Astrocyte (in vitro differentiated cells and primary cell): ENCODE results near the gene PIP4K2A. TPM values are rescaled to one million over a fixed set of nuclear protein-coding genes. Genes with fewer than 3 reads are reported as not detected.

ENCODE experiments used
- DNase-seq: peaks from one replicate; pipeline ENCODE4 v3.0.0-alpha.2; 2010; ENCODE audit warnings: low read depth
- FAIRE-seq: peaks from 2 replicates; lab custom pipeline; 2011; peaks lifted over from hg19 to GRCh38; lab: Jason Lieb, UNC
- H2AFZ ChIP-seq: 2 replicates; pipeline ENCODE4 v1.6.0; 2012; ENCODE audit warnings: low read depth, low read length, inconsistent platforms
- H3K27ac ChIP-seq: 2 replicates; pipeline ENCODE4 v1.5.1; 2011; ENCODE audit warnings: low read depth, low read length, inconsistent platforms
- H3K27me3 ChIP-seq: 2 replicates; pipeline ENCODE4 v1.6.0; 2011; ENCODE audit warnings: low read length, inconsistent platforms; ENCODE audit not compliant: insufficient read depth
- H3K36me3 ChIP-seq: 2 replicates; pipeline ENCODE4 v1.5.1; 2011; ENCODE audit warnings: low read length, inconsistent platforms; ENCODE audit not compliant: insufficient read depth
- H3K4me1 ChIP-seq: 2 replicates; pipeline ENCODE4 v1.5.1; 2011; ENCODE audit warnings: low read length, inconsistent platforms; ENCODE audit not compliant: insufficient read depth
- H3K4me2 ChIP-seq: 2 replicates; pipeline ENCODE4 v1.6.0; 2012; ENCODE audit warnings: low read length, inconsistent platforms
- H3K4me3 ChIP-seq: 2 replicates; pipeline ENCODE4 v1.5.1; 2011; ENCODE audit warnings: low read depth, mild to moderate bottlenecking, low read length, inconsistent platforms; ENCODE audit not compliant: insufficient read depth
- H3K79me2 ChIP-seq: 2 replicates; pipeline ENCODE4 v1.6.0; 2012; ENCODE audit warnings: mild to moderate bottlenecking, low read length, inconsistent platforms; ENCODE audit not compliant: insufficient read depth
- H3K9ac ChIP-seq: 2 replicates; pipeline ENCODE4 v1.6.0; 2012; ENCODE audit warnings: mild to moderate bottlenecking, low read length, inconsistent platforms
- H3K9me3 ChIP-seq: 2 replicates; pipeline ENCODE4 v1.5.1; 2012; ENCODE audit warnings: low read depth, mild to moderate bottlenecking, low read length, inconsistent platforms; ENCODE audit not compliant: insufficient read depth
- H4K20me1 ChIP-seq: 2 replicates; pipeline ENCODE4 v1.6.0; 2012; ENCODE audit warnings: low read length, inconsistent platforms; ENCODE audit not compliant: insufficient read depth
- H3K27ac Mint-ChIP-seq: one replicate; pipeline ENCODE4 v1.8.0; 2021; ENCODE audit warnings: mild to moderate bottlenecking, mixed read lengths; ENCODE audit not compliant: unreplicated experiment
- H3K27me3 Mint-ChIP-seq: one replicate; pipeline ENCODE4 v1.8.0; 2021; ENCODE audit warnings: low read depth, mixed read lengths; ENCODE audit not compliant: unreplicated experiment
- H3K36me3 Mint-ChIP-seq: one replicate; pipeline ENCODE4 v1.8.0; 2021; ENCODE audit warnings: low read depth, mixed read lengths; ENCODE audit not compliant: unreplicated experiment
- H3K4me1 Mint-ChIP-seq: one replicate; pipeline ENCODE4 v1.8.0; 2021; ENCODE audit warnings: low read depth, mixed read lengths; ENCODE audit not compliant: unreplicated experiment
- H3K4me3 Mint-ChIP-seq: one replicate; pipeline ENCODE4 v1.8.0; 2021; ENCODE audit warnings: mild to moderate bottlenecking, moderate library complexity, mixed read lengths; ENCODE audit not compliant: unreplicated experiment
- H3K9me3 Mint-ChIP-seq: one replicate; pipeline ENCODE4 v1.8.0; 2021; ENCODE audit warnings: mild to moderate bottlenecking, mixed read lengths; ENCODE audit not compliant: unreplicated experiment
- CTCF ChIP-seq: IDR thresholded peaks from 2 replicates; pipeline ENCODE4 v1.5.1; 2011; ENCODE audit warnings: low read depth, mild to moderate bottlenecking, inconsistent platforms, low read length, moderate library complexity; ENCODE audit not compliant: insufficient read depth
- EZH2 ChIP-seq: IDR thresholded peaks from 2 replicates; pipeline ENCODE4 v1.6.1; 2012; ENCODE audit warnings: mild to moderate bottlenecking, low read length, inconsistent platforms; ENCODE audit not compliant: insufficient read depth
- total RNA-seq: library from RNA; stranded (reverse); gene quantifications from 2 replicates; pipeline ENCODE4 v1.2.1, GENCODE V29; 2021

Gene PIP4K2A
- total RNA-seq, 1 donor from 2014 or later, result 36.8 TPM

- Histone ChIP-seq H2AFZ (no peak overlapping the region), H3K79me2 (no peaks in the 10 kb centered on the region), H3K36me3 (no peaks in the 10 kb centered on the region), H3K9me3 (no peaks in the 10 kb centered on the region), H3K27me3 (peaks cover 12% of the 10 kb centered on the region), H4K20me1 (no peaks in the 10 kb centered on the region), H3K4me3 (no peak overlapping the region), H3K4me2 (no peak overlapping the region), H3K9ac (no peak overlapping the region), H3K4me1 (no peaks in the 10 kb centered on the region), H3K27ac (no peak overlapping the region)
- DNase-seq (no peak), FAIRE-seq (no peak)
- no peaks in the 10 kb centered on the region for H3K4me1 Mint-ChIP-seq
- H3K4me3 Mint-ChIP-seq, result no peak overlapping the region
- TF ChIP-seq CTCF (no peak), EZH2 (no peak)
- peaks cover 63% of the 10 kb centered on the region for H3K27me3 Mint-ChIP-seq
- no peak overlapping the region for H3K27ac Mint-ChIP-seq
- no peaks in the 10 kb centered on the region for H3K36me3 Mint-ChIP-seq
- no peaks in the 10 kb centered on the region for H3K9me3 Mint-ChIP-seq
These were observed 219.0 kb downstream of the PIP4K2A start for GRCh38 chr10:22495396-22495795.

GRCh38 chr10:22494007-22494406, 220.4 kb downstream of the PIP4K2A start:
- no peaks in the 10 kb centered on the region for H3K9me3 ChIP-seq
- no peak overlapping the region for H3K27ac ChIP-seq
- DNase-seq, result no peak
- no peaks in the 10 kb centered on the region for H3K79me2 ChIP-seq
- H3K27me3 ChIP-seq, result peaks cover 8% of the 10 kb centered on the region
- no peaks in the 10 kb centered on the region for H3K36me3 ChIP-seq
- H3K4me3 ChIP-seq, result no peak overlapping the region
- Mint-ChIP-seq H3K27ac (no peak overlapping the region), H3K27me3 (peaks cover 52% of the 10 kb centered on the region), H3K9me3 (no peaks in the 10 kb centered on the region), H3K4me3 (no peak overlapping the region), H3K4me1 (no peaks in the 10 kb centered on the region), H3K36me3 (no peaks in the 10 kb centered on the region)
- H2AFZ ChIP-seq, result no peak overlapping the region
- no peak for FAIRE-seq
- no peaks in the 10 kb centered on the region for H3K4me1 ChIP-seq
- TF ChIP-seq CTCF, result no peak
- no peak for TF ChIP-seq EZH2
- H4K20me1 ChIP-seq, result no peaks in the 10 kb centered on the region
- no peak overlapping the region for H3K9ac ChIP-seq
- H3K4me2 ChIP-seq, result no peak overlapping the region

- no peak for DNase-seq
- Mint-ChIP-seq H3K27me3 (peaks cover 39% of the 10 kb centered on the region), H3K4me3 (no peak overlapping the region), H3K27ac (no peak overlapping the region), H3K36me3 (no peaks in the 10 kb centered on the region), H3K9me3 (no peaks in the 10 kb centered on the region), H3K4me1 (no peaks in the 10 kb centered on the region)
- H3K36me3 ChIP-seq, result no peaks in the 10 kb centered on the region
- no peak for FAIRE-seq
- no peaks in the 10 kb centered on the region for H4K20me1 ChIP-seq
- H3K79me2 ChIP-seq, result no peaks in the 10 kb centered on the region
- H3K9ac ChIP-seq, result no peak overlapping the region
- no peak for TF ChIP-seq EZH2
- TF ChIP-seq CTCF, result no peak
- no peaks in the 10 kb centered on the region for H3K9me3 ChIP-seq
- H3K27ac ChIP-seq, result no peak overlapping the region
- no peak overlapping the region for H3K4me3 ChIP-seq
- H3K27me3 ChIP-seq, result peaks cover 5% of the 10 kb centered on the region
- H3K4me2 ChIP-seq, result no peak overlapping the region
- H2AFZ ChIP-seq, result no peak overlapping the region
- H3K4me1 ChIP-seq, result no peaks in the 10 kb centered on the region
These were observed 222.3 kb downstream of the PIP4K2A start for GRCh38 chr10:22491931-22492615.
